GM20000 (cell line): ENCODE results near the gene C1QTNF7.

Experiments used
- DNase-seq: peaks from one replicate; pipeline ENCODE4 v3.0.0; 2012; ENCODE audit warnings: low spot score
- TF ChIP-seq, protein P1 (sequence below): IDR thresholded peaks from 2 replicates; pipeline ENCODE4 v1.5.1; 2012; ENCODE audit warnings: mild to moderate bottlenecking, control low read depth; ENCODE audit errors: extremely low read depth, missing control alignments

C1QTNF7 gene

DNA sequence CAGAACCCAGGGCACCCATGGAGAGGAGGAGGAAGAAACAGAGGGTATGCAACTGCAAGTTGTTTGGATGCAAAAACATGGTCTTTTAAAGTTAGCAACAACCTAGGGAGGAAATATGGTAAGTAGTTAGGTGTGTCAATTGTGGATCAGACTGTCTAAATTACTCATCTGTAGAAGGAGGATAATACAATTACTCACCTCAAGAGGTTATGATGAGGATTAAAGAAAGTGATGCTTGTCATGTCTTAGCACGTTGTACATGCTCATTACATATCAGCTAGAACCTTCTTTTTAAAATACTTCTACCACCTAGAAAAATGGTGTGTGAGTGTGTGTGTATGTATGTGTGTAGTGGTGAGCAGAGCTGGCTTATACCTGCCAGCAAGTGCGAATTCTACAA is 2.3 kb upstream of the C1QTNF7 start:
- TF ChIP-seq, protein P1, sequence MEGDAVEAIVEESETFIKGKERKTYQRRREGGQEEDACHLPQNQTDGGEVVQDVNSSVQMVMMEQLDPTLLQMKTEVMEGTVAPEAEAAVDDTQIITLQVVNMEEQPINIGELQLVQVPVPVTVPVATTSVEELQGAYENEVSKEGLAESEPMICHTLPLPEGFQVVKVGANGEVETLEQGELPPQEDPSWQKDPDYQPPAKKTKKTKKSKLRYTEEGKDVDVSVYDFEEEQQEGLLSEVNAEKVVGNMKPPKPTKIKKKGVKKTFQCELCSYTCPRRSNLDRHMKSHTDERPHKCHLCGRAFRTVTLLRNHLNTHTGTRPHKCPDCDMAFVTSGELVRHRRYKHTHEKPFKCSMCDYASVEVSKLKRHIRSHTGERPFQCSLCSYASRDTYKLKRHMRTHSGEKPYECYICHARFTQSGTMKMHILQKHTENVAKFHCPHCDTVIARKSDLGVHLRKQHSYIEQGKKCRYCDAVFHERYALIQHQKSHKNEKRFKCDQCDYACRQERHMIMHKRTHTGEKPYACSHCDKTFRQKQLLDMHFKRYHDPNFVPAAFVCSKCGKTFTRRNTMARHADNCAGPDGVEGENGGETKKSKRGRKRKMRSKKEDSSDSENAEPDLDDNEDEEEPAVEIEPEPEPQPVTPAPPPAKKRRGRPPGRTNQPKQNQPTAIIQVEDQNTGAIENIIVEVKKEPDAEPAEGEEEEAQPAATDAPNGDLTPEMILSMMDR, result no peak
- no peak for DNase-seq

DNA sequence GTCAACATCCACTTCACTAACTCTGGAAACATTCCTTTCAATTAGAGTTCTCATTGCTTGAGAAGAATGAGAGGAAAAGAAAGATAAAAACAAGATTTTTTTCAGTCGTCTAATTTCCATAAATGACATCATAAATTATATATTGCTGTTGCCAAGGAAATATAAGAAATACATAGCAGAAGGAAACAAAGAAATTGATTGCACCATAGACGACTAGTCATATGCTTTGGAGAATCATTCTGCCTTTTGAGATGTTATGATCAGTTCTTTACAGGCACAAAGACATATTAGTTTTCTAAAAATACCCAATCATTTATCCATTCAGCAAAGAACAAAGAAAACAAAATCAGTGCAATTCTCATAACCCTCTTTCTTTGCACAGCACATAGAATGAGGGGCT is 672 bp upstream of the C1QTNF7 start:
- TF ChIP-seq, protein P1, result no peak
- no peak for DNase-seq

DNA sequence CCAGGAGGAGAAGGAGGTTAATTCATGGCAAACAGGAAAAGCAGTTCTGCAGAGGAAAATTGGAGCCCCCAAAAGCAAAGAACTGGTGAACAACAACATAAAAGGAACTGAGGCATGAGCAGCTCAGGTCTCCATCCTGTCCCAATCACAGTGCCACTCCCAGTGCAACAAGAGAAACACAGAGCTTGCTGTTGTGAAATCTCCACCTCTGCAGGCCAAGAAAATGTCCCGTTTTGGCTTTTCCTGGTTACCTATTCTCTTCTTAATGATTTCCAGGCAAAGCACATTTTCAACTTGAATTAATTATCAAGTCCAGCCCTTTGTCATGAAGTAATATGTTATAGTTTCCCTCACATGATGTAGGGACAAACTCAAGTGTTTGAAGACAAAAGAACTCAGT is 778 bp downstream of the C1QTNF7 start:
- TF ChIP-seq, protein P1, result no peak
- DNase-seq, result no peak

DNA sequence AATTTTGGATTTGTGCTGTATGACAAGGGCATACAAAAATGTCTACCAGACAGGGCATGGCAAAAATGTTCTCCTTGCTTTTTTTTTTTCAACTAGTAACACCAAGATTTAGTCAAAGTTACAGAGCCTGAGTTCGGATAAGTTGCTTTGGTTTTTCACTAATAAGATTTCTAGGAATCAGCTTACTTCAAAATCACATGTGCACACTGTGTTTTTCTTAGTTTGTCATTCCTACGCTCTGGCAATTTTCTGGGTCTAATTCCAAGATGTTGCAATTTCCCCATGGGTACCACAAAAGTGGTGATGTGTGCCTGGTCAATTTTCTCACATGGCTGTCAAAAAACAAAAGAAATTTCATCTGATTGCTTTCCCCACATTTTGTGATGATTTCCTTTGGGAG is 6.3 kb downstream of the C1QTNF7 start:
- no peak for DNase-seq
- TF ChIP-seq, protein P1, result no peak

DNA sequence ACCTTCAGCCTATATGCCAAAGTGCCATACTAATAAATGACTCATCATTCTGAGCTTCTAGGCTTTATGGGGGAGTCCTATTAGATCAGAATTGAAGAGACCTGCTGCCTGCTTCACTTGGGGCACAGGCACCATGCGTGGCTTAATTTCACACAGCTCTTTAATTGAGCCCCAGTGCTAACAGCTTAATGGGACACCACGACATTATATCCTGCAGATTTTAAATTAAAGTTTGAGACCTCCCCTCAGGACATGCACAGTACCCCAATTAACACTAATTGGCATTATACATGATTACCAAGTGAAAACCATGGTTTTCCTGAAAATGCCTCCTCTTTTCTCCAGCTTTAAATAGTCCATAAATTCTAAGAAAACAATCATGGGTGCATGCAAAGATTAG is 6.8 kb downstream of the C1QTNF7 start:
- DNase-seq, result no peak
- TF ChIP-seq, protein P1, result no peak

DNA sequence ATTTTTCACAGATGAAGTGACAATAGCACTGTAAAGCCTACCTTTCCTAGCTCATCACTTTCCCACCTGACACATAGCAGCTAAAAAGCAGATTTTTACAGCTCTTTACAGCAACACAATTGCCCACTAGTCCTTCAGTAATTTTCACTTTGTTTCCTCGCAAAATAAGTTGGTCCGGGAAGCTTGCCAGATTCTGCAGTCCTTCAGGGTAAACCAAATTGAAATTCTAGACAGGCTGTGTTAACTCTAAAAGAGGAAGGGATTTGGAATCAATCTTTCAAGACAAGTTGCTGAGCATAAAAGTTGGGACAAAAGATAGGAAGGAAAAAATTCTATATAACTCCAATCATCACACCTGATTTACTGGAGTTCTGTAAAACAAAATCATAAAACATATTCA is 8.7 kb downstream of the C1QTNF7 start:
- TF ChIP-seq, protein P1, result no peak
- DNase-seq, result no peak

DNA sequence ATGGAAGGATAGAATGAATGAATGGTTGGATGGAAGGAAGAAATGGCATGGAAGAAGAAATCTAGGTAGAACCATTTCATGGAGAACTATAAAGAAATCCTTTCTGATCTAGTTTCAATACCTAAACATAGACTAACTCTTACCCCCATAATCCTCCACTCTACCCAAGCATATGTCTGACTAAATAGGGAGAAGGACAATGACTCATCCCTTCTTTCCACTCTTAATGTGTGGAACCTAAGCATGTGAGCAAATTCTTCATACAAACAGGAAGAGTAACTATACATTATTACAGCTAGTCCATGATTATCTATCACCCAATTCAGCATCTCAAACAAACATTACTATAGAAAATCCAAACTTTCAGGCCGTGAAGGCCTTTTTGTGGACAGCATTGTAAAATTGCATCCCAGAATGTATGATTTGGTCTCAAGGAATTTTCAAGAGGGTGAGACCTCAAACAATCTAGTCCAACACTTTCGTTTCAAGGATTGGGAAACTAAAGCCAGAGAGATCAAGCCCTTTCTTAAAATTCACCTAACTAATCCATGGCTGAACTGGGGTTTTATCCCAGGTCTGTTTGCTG is 11.2 kb downstream of the C1QTNF7 start:
- no peak for DNase-seq
- TF ChIP-seq, protein P1, result no peak
